Stomach (tissue), 4 donors: Measurements from ENCODE around the gene EIF1AY.

Experiments
- EP300 ChIP-seq: sonication (generic); formaldehyde crosslinking; IDR thresholded peaks from one replicate; pipeline ENCODE4 v1.6.1; 2017; ENCODE audit warnings: antibody characterized with exemption
- POLR2A ChIP-seq, 4 donors: fragments of 450-650 bp; IDR thresholded peaks; one replicate each; pipeline ENCODE4 v1.6.1; 2016; ENCODE audit warnings: antibody characterized with exemption in 4 of 4, control low read depth in 2 of 4, mild to moderate bottlenecking in 1 of 4, moderate library complexity in 1 of 4
- POLR2AphosphoS5 ChIP-seq, 3 donors: sonication (generic); formaldehyde crosslinking; IDR thresholded peaks; one replicate each; pipeline ENCODE4 v1.6.1; 2016; ENCODE audit warnings: antibody characterized with exemption in 3 of 3
- TF ChIP-seq, protein P1 (sequence below), 7 experiments: fragments of 450-650 bp in 4 of 7; fragments of 200-600 bp in 3 of 7; sonication (generic) in 3 of 7; IDR thresholded peaks; one replicate each; pipeline ENCODE4 v1.5.1; 2016 to 2019; ENCODE audit warnings: antibody characterized with exemption in 7 of 7, control low read depth in 2 of 7, mild to moderate bottlenecking in 1 of 7

GRCh38 chrY:20575531-20576121 lies at the start of gene EIF1AY:
- TF ChIP-seq POLR2AphosphoS5 (IDR thresholded peaks at IDR 0.05) (no peak), POLR2A (IDR thresholded peaks at IDR 0.05) (peak in 1 of 4 donors; percentile 46), EP300 (no peak)
- TF ChIP-seq, protein P1, sequence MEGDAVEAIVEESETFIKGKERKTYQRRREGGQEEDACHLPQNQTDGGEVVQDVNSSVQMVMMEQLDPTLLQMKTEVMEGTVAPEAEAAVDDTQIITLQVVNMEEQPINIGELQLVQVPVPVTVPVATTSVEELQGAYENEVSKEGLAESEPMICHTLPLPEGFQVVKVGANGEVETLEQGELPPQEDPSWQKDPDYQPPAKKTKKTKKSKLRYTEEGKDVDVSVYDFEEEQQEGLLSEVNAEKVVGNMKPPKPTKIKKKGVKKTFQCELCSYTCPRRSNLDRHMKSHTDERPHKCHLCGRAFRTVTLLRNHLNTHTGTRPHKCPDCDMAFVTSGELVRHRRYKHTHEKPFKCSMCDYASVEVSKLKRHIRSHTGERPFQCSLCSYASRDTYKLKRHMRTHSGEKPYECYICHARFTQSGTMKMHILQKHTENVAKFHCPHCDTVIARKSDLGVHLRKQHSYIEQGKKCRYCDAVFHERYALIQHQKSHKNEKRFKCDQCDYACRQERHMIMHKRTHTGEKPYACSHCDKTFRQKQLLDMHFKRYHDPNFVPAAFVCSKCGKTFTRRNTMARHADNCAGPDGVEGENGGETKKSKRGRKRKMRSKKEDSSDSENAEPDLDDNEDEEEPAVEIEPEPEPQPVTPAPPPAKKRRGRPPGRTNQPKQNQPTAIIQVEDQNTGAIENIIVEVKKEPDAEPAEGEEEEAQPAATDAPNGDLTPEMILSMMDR (IDR thresholded peaks at IDR 0.05) = no peak
